ENCODE measurements around the gene ADTRP. TPM values are rescaled to one million over a fixed set of nuclear protein-coding genes. Genes with fewer than 3 reads are reported as not detected.

Gene ADTRP
- total and polyA plus RNA-seq, 2 donors (not counting 1 experiment from before 2014, with no cell fraction given) = 0.18 to 1.2 TPM

GRCh38 chr6:11727346-11727997 lies 51.1 kb downstream of the ADTRP start:
- ChIA-PET POLR2A (no interaction called here), CTCF (no interaction called here)
- TF ChIP-seq EZH2 (IDR thresholded peaks at IDR 0.05; ENCODE audit: borderline replicate concordance, insufficient read depth, low read depth, low read length, poor library complexity, severe bottlenecking) (no peak), CTCF (IDR thresholded peaks at IDR 0.05) (no peak)
- no peak overlapping the region for H3K27ac ChIP-seq (ENCODE audit: low read length in 2 of 2)
- no peak overlapping the region for H3K4me3 ChIP-seq (ENCODE audit: control extremely low read depth in 1 of 5, extremely low read depth in 1 of 5, insufficient read depth in 1 of 5, low read depth in 2 of 5, low read length in 4 of 5)
- H3K27me3 ChIP-seq (replicated peaks in 1 of 4; ENCODE audit: control extremely low read depth in 1 of 4, control insufficient read depth in 3 of 4, insufficient read depth in 4 of 4, low read length in 3 of 4) = peaks cover 0 to 2% (median 0%) of the 10 kb centered on the region in 4 experiments
- peaks cover 10 to 14% of the 10 kb centered on the region in 2 donors for H3K4me1 ChIP-seq (ENCODE audit: control insufficient read depth in 2 of 2, insufficient read depth in 2 of 2, low read length in 2 of 2)
- H3K79me2 ChIP-seq (ENCODE audit: control insufficient read depth, insufficient read depth, low read length) = no peaks in the 10 kb centered on the region
- DNase-seq (no peak), ATAC-seq (ENCODE audit: low read depth) (no peak)
- Mint-ChIP-seq H3K9me3 (ENCODE audit: insufficient read depth) (no peaks in the 10 kb centered on the region), H3K4me3 (no peak overlapping the region), H3K27me3 (peaks cover 26% of the 10 kb centered on the region), H3K27ac (no peak overlapping the region), H3K4me1 (peaks cover 24% of the 10 kb centered on the region)
- intact Hi-C loops (cut with micrococcal nuclease) = no loop called here
- H3K4me2 ChIP-seq (replicated peaks; ENCODE audit: low read depth, low read length, poor library complexity, severe bottlenecking) = no peak overlapping the region
- no peak overlapping the region for H3K9ac ChIP-seq (ENCODE audit: low read length)
- 90% methylated on average over 2 of the region's 3 CpGs for WGBS (ENCODE audit: insufficient coverage)
- H3K9me3 ChIP-seq (ENCODE audit: control extremely low read depth in 1 of 3, control insufficient read depth in 2 of 3, insufficient read depth in 1 of 3, low read length in 2 of 3) = no peaks in the 10 kb centered on the region
- H2AFZ ChIP-seq (ENCODE audit: insufficient read depth, low read depth, low read length, poor library complexity, severe bottlenecking) = no peak overlapping the region
- no peaks in the 10 kb centered on the region for H3K36me3 ChIP-seq (replicated peaks in 1 of 2; ENCODE audit: control extremely low read depth in 1 of 2, control insufficient read depth in 1 of 2, extremely low read depth in 1 of 2, insufficient read depth in 2 of 2, low read length in 1 of 2)
- H4K20me1 ChIP-seq (ENCODE audit: control insufficient read depth, insufficient read depth, low read length, poor library complexity, severe bottlenecking) = no peaks in the 10 kb centered on the region

GRCh38 chr6:11724286-11724685 lies 54.3 kb downstream of the ADTRP start:
- no peaks in the 10 kb centered on the region for H3K79me2 ChIP-seq (ENCODE audit: control insufficient read depth, insufficient read depth, low read length)
- Mint-ChIP-seq H3K9me3 (ENCODE audit: insufficient read depth) (no peaks in the 10 kb centered on the region), H3K27ac (no peak overlapping the region), H3K4me3 (no peak overlapping the region), H3K27me3 (peaks cover 28% of the 10 kb centered on the region), H3K4me1 (peaks cover 17% of the 10 kb centered on the region)
- intact Hi-C loops (cut with micrococcal nuclease) = no loop called here
- WGBS (ENCODE audit: insufficient coverage) = 71% methylated on average over 1 of the region's 4 CpGs
- no peaks in the 10 kb centered on the region for H3K9me3 ChIP-seq (ENCODE audit: control extremely low read depth in 1 of 3, control insufficient read depth in 2 of 3, insufficient read depth in 1 of 3, low read length in 2 of 3)
- H3K4me3 ChIP-seq (ENCODE audit: control extremely low read depth in 1 of 5, extremely low read depth in 1 of 5, insufficient read depth in 1 of 5, low read depth in 2 of 5, low read length in 4 of 5) = no peak overlapping the region
- ChIA-PET POLR2A (no interaction called here), CTCF (no interaction called here)
- ATAC-seq (ENCODE audit: low read depth) (no peak), DNase-seq (no peak)
- no peak overlapping the region for H2AFZ ChIP-seq (ENCODE audit: insufficient read depth, low read depth, low read length, poor library complexity, severe bottlenecking)
- H3K27me3 ChIP-seq (replicated peaks in 1 of 4; ENCODE audit: control extremely low read depth in 1 of 4, control insufficient read depth in 3 of 4, insufficient read depth in 4 of 4, low read length in 3 of 4) = peaks cover 0 to 3% (median 1%) of the 10 kb centered on the region in 4 experiments
- H3K27ac ChIP-seq (ENCODE audit: low read length in 2 of 2) = no peak overlapping the region
- H3K36me3 ChIP-seq (replicated peaks in 1 of 2; ENCODE audit: control extremely low read depth in 1 of 2, control insufficient read depth in 1 of 2, extremely low read depth in 1 of 2, insufficient read depth in 2 of 2, low read length in 1 of 2) = no peaks in the 10 kb centered on the region
- H3K4me1 ChIP-seq (ENCODE audit: control insufficient read depth in 2 of 2, insufficient read depth in 2 of 2, low read length in 2 of 2) = peaks cover 4% of the 10 kb centered on the region in 2 donors
- H4K20me1 ChIP-seq (ENCODE audit: control insufficient read depth, insufficient read depth, low read length, poor library complexity, severe bottlenecking) = no peaks in the 10 kb centered on the region
- TF ChIP-seq EZH2 (IDR thresholded peaks at IDR 0.05; ENCODE audit: borderline replicate concordance, insufficient read depth, low read depth, low read length, poor library complexity, severe bottlenecking) = no peak
- no peak for TF ChIP-seq CTCF (IDR thresholded peaks at IDR 0.05)
- H3K4me2 ChIP-seq (replicated peaks; ENCODE audit: low read depth, low read length, poor library complexity, severe bottlenecking) = no peak overlapping the region
- no peak overlapping the region for H3K9ac ChIP-seq (ENCODE audit: low read length)

Data from B cell (primary cell).